ENCODE measurements around the gene TRAPPC2.
A peak's percentile ranks its signal among the peaks of the same experiment; 100 is the strongest.

Gene TRAPPC2

DNA sequence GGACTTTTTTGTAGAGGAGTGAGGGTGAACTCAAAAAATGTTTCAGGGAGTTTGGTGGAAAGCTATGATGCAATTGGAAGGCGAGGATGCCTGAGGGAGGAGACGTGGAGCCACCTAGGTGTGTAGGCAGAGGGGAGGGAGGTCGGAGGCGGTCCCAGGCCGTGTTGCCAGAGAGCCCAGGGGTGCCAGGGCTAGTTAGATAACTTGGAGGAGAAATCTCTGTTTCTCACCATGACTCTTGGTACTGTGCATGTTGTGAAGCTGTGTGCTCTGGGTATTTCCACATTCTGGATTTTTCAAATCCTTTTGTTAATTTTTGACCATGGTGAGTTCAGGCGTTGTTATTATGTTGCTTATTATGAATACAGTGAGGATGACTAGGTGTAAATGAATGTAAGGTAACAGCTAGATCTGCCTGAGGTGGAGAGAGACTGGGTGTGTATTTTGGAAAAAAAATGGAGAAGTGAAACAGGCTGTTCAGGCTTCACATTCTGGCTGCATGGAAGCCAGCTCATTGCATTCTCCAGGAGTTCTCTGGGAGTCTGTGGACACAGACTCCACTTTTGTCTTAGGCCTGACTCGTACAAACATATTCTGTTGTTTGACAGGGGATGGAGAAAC is 41.0 kb downstream of the TRAPPC2 start:
- Histone ChIP-seq H3K4me1 (ENCODE audit: control insufficient read depth, low read length) (peaks cover 83% of the 10 kb centered on the region), H3K9me2 (replicated peaks; ENCODE audit: control insufficient read depth, low read length) (no peaks in the 10 kb centered on the region), H3K79me2 (ENCODE audit: control insufficient read depth, low read length) (peaks cover 96% of the 10 kb centered on the region), H3K27me3 (ENCODE audit: control insufficient read depth, low read length) (no peaks in the 10 kb centered on the region), H3K4me2 (ENCODE audit: low read length) (peak overlapping the region; percentile 80), H3F3A (ENCODE audit: control insufficient read depth, insufficient read depth) (peaks cover 7% of the 10 kb centered on the region), H4K20me1 (ENCODE audit: control insufficient read depth, insufficient read depth, low read depth, low read length) (no peaks in the 10 kb centered on the region), H3K4me3 (ENCODE audit: low read length) (peak overlapping the region; percentile 44), H3K36me3 (ENCODE audit: control insufficient read depth, low read length) (peaks cover 14% of the 10 kb centered on the region), H3K9me3 (ENCODE audit: control insufficient read depth, insufficient read depth, low read length) (no peaks in the 10 kb centered on the region), H3K27ac (ENCODE audit: low read depth, low read length) (peak overlapping the region; percentile 37)
- TF ChIP-seq, protein P1, sequence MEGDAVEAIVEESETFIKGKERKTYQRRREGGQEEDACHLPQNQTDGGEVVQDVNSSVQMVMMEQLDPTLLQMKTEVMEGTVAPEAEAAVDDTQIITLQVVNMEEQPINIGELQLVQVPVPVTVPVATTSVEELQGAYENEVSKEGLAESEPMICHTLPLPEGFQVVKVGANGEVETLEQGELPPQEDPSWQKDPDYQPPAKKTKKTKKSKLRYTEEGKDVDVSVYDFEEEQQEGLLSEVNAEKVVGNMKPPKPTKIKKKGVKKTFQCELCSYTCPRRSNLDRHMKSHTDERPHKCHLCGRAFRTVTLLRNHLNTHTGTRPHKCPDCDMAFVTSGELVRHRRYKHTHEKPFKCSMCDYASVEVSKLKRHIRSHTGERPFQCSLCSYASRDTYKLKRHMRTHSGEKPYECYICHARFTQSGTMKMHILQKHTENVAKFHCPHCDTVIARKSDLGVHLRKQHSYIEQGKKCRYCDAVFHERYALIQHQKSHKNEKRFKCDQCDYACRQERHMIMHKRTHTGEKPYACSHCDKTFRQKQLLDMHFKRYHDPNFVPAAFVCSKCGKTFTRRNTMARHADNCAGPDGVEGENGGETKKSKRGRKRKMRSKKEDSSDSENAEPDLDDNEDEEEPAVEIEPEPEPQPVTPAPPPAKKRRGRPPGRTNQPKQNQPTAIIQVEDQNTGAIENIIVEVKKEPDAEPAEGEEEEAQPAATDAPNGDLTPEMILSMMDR (IDR thresholded peaks at IDR 0.05; ENCODE audit: low read depth, low read length, poor library complexity, severe bottlenecking): no peak
- TF ChIP-seq EZH2phosphoT487 (IDR thresholded peaks at IDR 0.05; ENCODE audit: borderline replicate concordance, low read length): no peak

DNA sequence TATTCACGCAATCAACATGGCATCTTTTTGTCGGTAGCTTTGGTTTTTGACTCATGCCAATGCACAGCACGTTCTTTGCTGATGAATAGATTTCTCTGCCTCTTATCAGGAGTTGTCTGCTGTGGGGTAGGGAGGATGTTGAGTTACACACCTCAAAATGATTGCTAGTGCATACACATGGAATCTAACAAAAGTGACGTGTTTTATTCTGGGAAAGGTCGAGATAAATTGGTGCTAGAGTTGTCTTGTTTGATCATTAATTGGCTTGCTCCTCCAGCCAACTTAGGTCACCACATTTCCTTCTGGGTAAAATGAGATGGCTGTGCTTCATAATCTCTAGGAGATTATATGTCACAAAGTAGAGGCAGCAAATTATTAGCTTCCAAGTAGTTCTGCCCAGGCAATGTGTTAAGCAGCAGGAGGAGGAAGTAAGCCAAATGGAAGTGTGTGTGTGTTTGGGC is 41.6 kb downstream of the TRAPPC2 start:
- peaks cover 83% of the 10 kb centered on the region for H3K4me1 ChIP-seq (ENCODE audit: control insufficient read depth, low read length)
- no peaks in the 10 kb centered on the region for H4K20me1 ChIP-seq (ENCODE audit: control insufficient read depth, insufficient read depth, low read depth, low read length)
- peaks cover 92% of the 10 kb centered on the region for H3K79me2 ChIP-seq (ENCODE audit: control insufficient read depth, low read length)
- peaks cover 14% of the 10 kb centered on the region for H3K36me3 ChIP-seq (ENCODE audit: control insufficient read depth, low read length)
- no peaks in the 10 kb centered on the region for H3K9me2 ChIP-seq (replicated peaks; ENCODE audit: control insufficient read depth, low read length)
- H3K27ac ChIP-seq (ENCODE audit: low read depth, low read length): peak overlapping the region; percentile 37
- H3F3A ChIP-seq (ENCODE audit: control insufficient read depth, insufficient read depth): peaks cover 6% of the 10 kb centered on the region
- H3K9me3 ChIP-seq (ENCODE audit: control insufficient read depth, insufficient read depth, low read length): no peaks in the 10 kb centered on the region
- TF ChIP-seq EZH2phosphoT487 (IDR thresholded peaks at IDR 0.05; ENCODE audit: borderline replicate concordance, low read length): no peak
- TF ChIP-seq, protein P1 (IDR thresholded peaks at IDR 0.05; ENCODE audit: low read depth, low read length, poor library complexity, severe bottlenecking): no peak
- H3K4me3 ChIP-seq (ENCODE audit: low read length): peak overlapping the region; percentile 44
- H3K27me3 ChIP-seq (ENCODE audit: control insufficient read depth, low read length): no peaks in the 10 kb centered on the region
- H3K4me2 ChIP-seq (ENCODE audit: low read length): peak overlapping the region; percentile 80

DNA sequence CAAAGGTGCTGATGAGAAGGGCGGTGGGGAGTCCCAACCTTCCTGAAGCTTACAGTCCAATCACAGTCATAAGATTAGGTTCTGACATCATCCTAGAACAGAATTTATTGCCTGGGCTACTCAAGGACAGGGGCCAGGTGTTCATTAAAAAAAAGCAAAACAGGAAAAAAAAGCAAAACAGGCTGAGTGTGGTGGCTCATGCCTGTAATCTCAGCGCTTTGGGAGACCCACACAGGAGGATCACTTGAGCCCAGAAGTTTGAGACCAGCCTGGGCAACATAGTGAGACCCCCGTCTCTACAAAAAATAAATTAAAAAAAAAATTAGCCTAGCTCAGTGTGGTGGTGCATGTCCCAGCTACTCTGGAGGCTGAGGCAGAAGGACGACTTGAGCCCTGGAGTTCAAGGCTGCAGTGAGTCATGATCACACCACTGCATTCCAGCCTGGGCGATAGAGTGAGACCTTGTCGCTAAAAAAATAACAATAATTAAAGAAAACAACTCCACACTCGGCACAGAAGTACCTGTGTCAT is 42.5 kb downstream of the TRAPPC2 start:
- Histone ChIP-seq H3K27ac (ENCODE audit: low read depth, low read length) (peak overlapping the region; percentile 37), H3K27me3 (ENCODE audit: control insufficient read depth, low read length) (no peaks in the 10 kb centered on the region), H3K4me2 (ENCODE audit: low read length) (peak overlapping the region; percentile 80), H3K4me3 (ENCODE audit: low read length) (peak overlapping the region; percentile 44), H3F3A (ENCODE audit: control insufficient read depth, insufficient read depth) (no peaks in the 10 kb centered on the region; the same call in 1 of the 2 replicates), H4K20me1 (ENCODE audit: control insufficient read depth, insufficient read depth, low read depth, low read length) (no peaks in the 10 kb centered on the region), H3K4me1 (ENCODE audit: control insufficient read depth, low read length) (peaks cover 83% of the 10 kb centered on the region), H3K9me3 (ENCODE audit: control insufficient read depth, insufficient read depth, low read length) (no peaks in the 10 kb centered on the region), H3K9me2 (replicated peaks; ENCODE audit: control insufficient read depth, low read length) (no peaks in the 10 kb centered on the region), H3K79me2 (ENCODE audit: control insufficient read depth, low read length) (peaks cover 83% of the 10 kb centered on the region), H3K36me3 (ENCODE audit: control insufficient read depth, low read length) (peaks cover 14% of the 10 kb centered on the region)
- TF ChIP-seq EZH2phosphoT487 (IDR thresholded peaks at IDR 0.05; ENCODE audit: borderline replicate concordance, low read length): no peak
- TF ChIP-seq, protein P1 (IDR thresholded peaks at IDR 0.05; ENCODE audit: low read depth, low read length, poor library complexity, severe bottlenecking): no peak

Measured in DOHH2 (cell line).